Measurements from ENCODE around the gene KCNQ5.

- TF ChIP-seq CTCF (IDR thresholded peaks at IDR 0.05) (no peak), POLR2A (IDR thresholded peaks at IDR 0.05) (no peak)
These were observed 319.9 kb downstream of the KCNQ5 start for GRCh38 chr6:72941751-72942150.
